Liver (tissue), 9 donors: ENCODE measurements around the gene ABLIM2. TPM values are rescaled to one million over a fixed set of nuclear protein-coding genes. Genes with fewer than 3 reads are reported as not detected.
A peak's percentile ranks its signal among the peaks of the same experiment; 100 is the strongest.

ENCODE experiments used
- DNase-seq: peaks from one replicate; pipeline ENCODE4 v3.0.0-alpha.2; 2017; ENCODE audit warnings: low spot score
- H3K27ac ChIP-seq, 2 donors: one replicate each; pipeline ENCODE4 v1.7.0; 2013; ENCODE audit warnings: inconsistent platforms in 2 of 2, low read length in 2 of 2, control low read depth in 1 of 2, low read depth in 1 of 2, mild to moderate bottlenecking in 1 of 2
- H3K27me3 ChIP-seq, 4 donors: one replicate each; pipeline versions ENCODE4 v1.6.1 to v1.7.0; 2013; ENCODE audit warnings: low read length in 3 of 4, inconsistent platforms in 1 of 4, mild to moderate bottlenecking in 1 of 4, moderate library complexity in 1 of 4; ENCODE audit not compliant: control insufficient read depth in 4 of 4, insufficient read depth in 4 of 4
- H3K36me3 ChIP-seq, 4 donors: one replicate each; pipeline versions ENCODE4 v1.6.1 to v1.7.0; 2013; ENCODE audit warnings: low read length in 3 of 4, mild to moderate bottlenecking in 3 of 4, low read depth in 1 of 4, moderate library complexity in 1 of 4; ENCODE audit not compliant: control insufficient read depth in 4 of 4, insufficient read depth in 3 of 4
- H3K4me1 ChIP-seq, 4 donors: one replicate each; pipeline versions ENCODE4 v1.6.1 to v1.7.0; 2013; ENCODE audit warnings: low read length in 3 of 4, mild to moderate bottlenecking in 3 of 4, moderate library complexity in 1 of 4; ENCODE audit not compliant: control insufficient read depth in 4 of 4, insufficient read depth in 4 of 4
- H3K4me3 ChIP-seq, 3 donors: one replicate each; pipeline versions ENCODE4 v1.6.1 to v1.7.0; 2013; ENCODE audit warnings: low read length in 3 of 3, control low read depth in 1 of 3, low read depth in 1 of 3, mild to moderate bottlenecking in 1 of 3
- H3K9ac ChIP-seq, 2 donors: one replicate each; pipeline ENCODE4 v1.7.0; 2013; ENCODE audit warnings: low read length in 2 of 2, mild to moderate bottlenecking in 2 of 2, moderate library complexity in 2 of 2, control low read depth in 1 of 2, low read depth in 1 of 2
- H3K9me3 ChIP-seq, 4 donors: one replicate each; pipeline versions ENCODE4 v1.6.1 to v1.7.0; 2013; ENCODE audit warnings: low read length in 3 of 4; ENCODE audit not compliant: control insufficient read depth in 4 of 4
- ATF3 ChIP-seq: IDR thresholded peaks from 2 replicates; pipeline ENCODE4 v1.6.1; 2016; ENCODE audit warnings: antibody characterized with exemption
- CTCF ChIP-seq: fragments of 150-350 bp; IDR thresholded peaks from 2 replicates; pipeline ENCODE4 v1.5.1; 2017; ENCODE audit warnings: improper control_type of control experiment, low read depth, low read length; ENCODE audit not compliant: missing input control
- EGR1 ChIP-seq, 2 donors: IDR thresholded peaks; 2 replicates each; pipeline ENCODE4 v1.6.1; 2016 to 2018; ENCODE audit warnings: antibody characterized with exemption in 2 of 2, low read depth in 2 of 2
- FOXA2 ChIP-seq: IDR thresholded peaks from 2 replicates; pipeline ENCODE4 v1.6.1; 2016; ENCODE audit warnings: antibody characterized with exemption
- GABPA ChIP-seq, 2 donors: IDR thresholded peaks in 1 of 2; conservative IDR thresholded peaks in 1 of 2; 2 replicates each; pipeline ENCODE4 v1.6.1; 2016; ENCODE audit warnings: antibody characterized with exemption in 2 of 2, mild to moderate bottlenecking in 1 of 2, moderate library complexity in 1 of 2
- HNF4A ChIP-seq, 2 donors: conservative IDR thresholded peaks; 2 replicates each; pipeline ENCODE4 v1.6.1; 2016; ENCODE audit warnings: antibody characterized with exemption in 2 of 2, mild to moderate bottlenecking in 2 of 2
- HNF4G ChIP-seq: IDR thresholded peaks from 2 replicates; pipeline ENCODE4 v1.6.1; 2016; ENCODE audit warnings: antibody characterized with exemption
- JUND ChIP-seq, 2 donors: IDR thresholded peaks; 2 replicates each; pipeline ENCODE4 v1.6.1; 2016; ENCODE audit warnings: antibody characterized with exemption in 2 of 2
- MAX ChIP-seq: IDR thresholded peaks from 2 replicates; pipeline ENCODE4 v1.6.1; 2016; ENCODE audit warnings: antibody characterized with exemption
- NR2F2 ChIP-seq: IDR thresholded peaks from 2 replicates; pipeline ENCODE4 v1.6.1; 2016; ENCODE audit warnings: antibody characterized with exemption
- RAD21 ChIP-seq, 2 donors: IDR thresholded peaks; 2 replicates each; pipeline ENCODE4 v1.6.1; 2016; ENCODE audit warnings: antibody characterized with exemption in 2 of 2, mild to moderate bottlenecking in 2 of 2
- REST ChIP-seq: IDR thresholded peaks from 2 replicates; pipeline ENCODE4 v1.6.1; 2016; ENCODE audit warnings: antibody characterized with exemption, mild to moderate bottlenecking
- RXRA ChIP-seq, 2 donors: IDR thresholded peaks; 2 replicates each; pipeline ENCODE4 v1.6.1; 2017 to 2018; ENCODE audit warnings: antibody characterized with exemption in 2 of 2, mild to moderate bottlenecking in 1 of 2
- TAF1 ChIP-seq: conservative IDR thresholded peaks from 2 replicates; pipeline ENCODE4 v1.6.1; 2016; ENCODE audit warnings: antibody characterized with exemption, mild to moderate bottlenecking
- YY1 ChIP-seq: IDR thresholded peaks from 2 replicates; pipeline ENCODE4 v1.6.1; 2016; ENCODE audit warnings: antibody characterized with exemption, mild to moderate bottlenecking
- ZBTB33 ChIP-seq: IDR thresholded peaks from 2 replicates; pipeline ENCODE4 v1.6.1; 2016; ENCODE audit warnings: antibody characterized with exemption
- WGBS: extraction: QIAGEN DNeasy Blood & Tissue Kit; methylation state at CpG from one replicate; pipeline ENCODE4 v1.1.7; 2013; 5-methylcytosine and 5-hydroxymethylcytosine counted together
- polyA plus RNA-seq, 2 donors: library from polyadenylated mRNA; stranded (reverse) in 1 of 2; unstranded in 1 of 2; fragments of 200-250 nt in 1 of 2; fragments of >200 nt in 1 of 2; fragmentation: Nextera tagmentation in 1 of 2; extraction: Ambion mirVana in 1 of 2; gene quantifications; one replicate each; pipeline versions ENCODE4 v1.2.1 to v1.2.3, GENCODE V29; 2013 to 2015
- total RNA-seq, 2 donors: library from RNA; depleted of rRNA; stranded (reverse); fragments of >200 nt; gene quantifications; one replicate each; pipeline ENCODE4 v1.2.3, GENCODE V29; 2014
- donor health status: healthy.
- donor health status: healthy.
- donor health status: healthy.
- donor health status: healthy.
- donor health status: healthy.

Gene ABLIM2
- total and polyA plus RNA-seq, 4 donors, result 0.75 to 2.5 (median 0.93) TPM

- Histone ChIP-seq H3K4me1 (peaks cover 0 to 14% (median 5%) of the 10 kb centered on the region in 4 donors), H3K36me3 (no peaks in the 10 kb centered on the region), H3K4me3 (no peak overlapping the region), H3K9me3 (no peaks in the 10 kb centered on the region), H3K27ac (no peak overlapping the region), H3K9ac (no peak overlapping the region), H3K27me3 (no peaks in the 10 kb centered on the region)
- DNase-seq, result no peak
- 53% methylated on average over 7 of the region's 7 CpGs for WGBS
- TF ChIP-seq HNF4G, result no peak
- TF ChIP-seq FOXA2, result no peak
- no peak for TF ChIP-seq RAD21 (IDR thresholded peaks at IDR 0.05)
- TF ChIP-seq GABPA (IDR thresholded peaks at IDR 0.05 in 1 of 2, conservative IDR thresholded peaks at IDR 0.05 in 1 of 2), result no peak
- no peak for TF ChIP-seq RXRA (IDR thresholded peaks at IDR 0.05)
- TF ChIP-seq NR2F2, result peak; percentile 28
Observed at GRCh38 chr4:8181844-8182243, 23.2 kb upstream of the ABLIM2 start.

GRCh38 chr4:8181119-8181518 is 22.5 kb upstream of the ABLIM2 start:
- Histone ChIP-seq H3K4me3 (no peak overlapping the region), H3K9ac (no peak overlapping the region), H3K4me1 (peaks cover 0 to 14% (median 5%) of the 10 kb centered on the region in 4 donors), H3K36me3 (no peaks in the 10 kb centered on the region), H3K9me3 (no peaks in the 10 kb centered on the region), H3K27ac (no peak overlapping the region), H3K27me3 (no peaks in the 10 kb centered on the region)
- no peak for TF ChIP-seq EGR1 (IDR thresholded peaks at IDR 0.05; ENCODE audit: low read depth in 2 of 2)
- no peak for TF ChIP-seq ATF3
- no peak for TF ChIP-seq YY1
- no peak for TF ChIP-seq TAF1
- no peak for TF ChIP-seq HNF4A (conservative IDR thresholded peaks at IDR 0.05)
- TF ChIP-seq REST, result no peak
- TF ChIP-seq GABPA (IDR thresholded peaks at IDR 0.05 in 1 of 2, conservative IDR thresholded peaks at IDR 0.05 in 1 of 2), result no peak
- TF ChIP-seq FOXA2, result no peak
- no peak for TF ChIP-seq JUND (IDR thresholded peaks at IDR 0.05)
- no peak for TF ChIP-seq MAX
- TF ChIP-seq ZBTB33, result no peak
- no peak for TF ChIP-seq HNF4G
- TF ChIP-seq CTCF, result no peak
- TF ChIP-seq RXRA (IDR thresholded peaks at IDR 0.05), result no peak
- no peak for TF ChIP-seq NR2F2
- DNase-seq, result no peak
- WGBS, result 92% methylated on average over 6 of the region's 6 CpGs
